Kidney (tissue), 14 donors: ENCODE data around the gene CELSR3. TPM values are rescaled to one million over a fixed set of nuclear protein-coding genes. Genes with fewer than 3 reads are reported as not detected.

Experiments
- DNase-seq, 5 donors: peaks; one replicate each; pipeline ENCODE4 v3.0.0-alpha.2; 2013 to 2020
- FAIRE-seq: peaks from 2 replicates; lab custom pipeline; 2012; peaks lifted over from hg19 to GRCh38; lab: Jason Lieb, UNC
- H3K27ac ChIP-seq, 2 donors: one replicate each; pipeline ENCODE4 v1.7.0; 2013; ENCODE audit warnings: low read depth in 2 of 2, low read length in 2 of 2, inconsistent platforms in 1 of 2
- H3K27me3 ChIP-seq: one replicate; pipeline ENCODE4 v1.7.1; 2013; ENCODE audit warnings: low read length, inconsistent platforms; ENCODE audit not compliant: control insufficient read depth, insufficient read depth
- H3K36me3 ChIP-seq, 3 donors: one replicate each; pipeline versions ENCODE4 v1.7.0 to v1.7.1; 2013; ENCODE audit warnings: low read length in 3 of 3, control low read depth in 1 of 3, inconsistent platforms in 1 of 3; ENCODE audit not compliant: insufficient read depth in 3 of 3, control insufficient read depth in 2 of 3
- H3K4me1 ChIP-seq, 3 donors: one replicate each; pipeline versions ENCODE4 v1.7.0 to v1.7.1; 2013; ENCODE audit warnings: low read length in 3 of 3, inconsistent platforms in 1 of 3, low read depth in 1 of 3; ENCODE audit not compliant: control insufficient read depth in 2 of 3, insufficient read depth in 2 of 3
- H3K4me3 ChIP-seq, 3 donors: one replicate each; pipeline versions ENCODE4 v1.7.0 to v1.8.1; 2013; ENCODE audit warnings: low read length in 3 of 3, control low read depth in 1 of 3, inconsistent platforms in 1 of 3
- H3K9ac ChIP-seq, 3 donors: one replicate each; pipeline versions ENCODE4 v1.7.0 to v1.7.1; 2013; ENCODE audit warnings: low read length in 3 of 3, control low read depth in 1 of 3, inconsistent platforms in 1 of 3
- H3K9me3 ChIP-seq, 3 donors: one replicate each; pipeline versions ENCODE4 v1.7.0 to v1.7.1; 2013; ENCODE audit warnings: low read length in 3 of 3, control low read depth in 1 of 3, inconsistent platforms in 1 of 3; ENCODE audit not compliant: control insufficient read depth in 2 of 3, insufficient read depth in 1 of 3
- CTCF ChIP-seq: IDR thresholded peaks from 3 replicates; pipeline ENCODE4 v1.5.1; 2012; ENCODE audit warnings: mild to moderate bottlenecking, moderate library complexity, borderline replicate concordance; ENCODE audit not compliant: insufficient read depth; ENCODE audit errors: extremely low read depth
- intact Hi-C: fragments of 100-400 bp; cut with DNase I; formaldehyde crosslinking; loops from one replicate; pipeline ENCODE4 v1.11.1; 2022
- polyA plus RNA-seq: library from polyadenylated mRNA; stranded (reverse); fragments of 350-450 nt; fragmentation: Illumina TruSeq; extraction: RNeasy Lipid Tissue Mini Kit (QIAGEN cat#74804); gene quantifications from one replicate; pipeline ENCODE4 v1.2.3, GENCODE V29; 2014; ENCODE audit warnings: low read depth, low replicate concordance; ENCODE audit not compliant: insufficient read depth
- total RNA-seq: library from RNA; stranded (reverse); fragmentation: NEBNext Ultra II Directional; extraction: Animal tissue kit (Norgen Biotek cat#: 25700); gene quantifications from one replicate; pipeline ENCODE4 v1.2.1, GENCODE V29; 2021
- donor health status: control.
- donor health status: control.
- donor health status: control.
- donor health status: control.
- donor health status: control.
- donor health status: DM: yes; HTN: yes; CAD: no.
- donor health status: Normal renal cell carcinoma (clear cell type).

Gene CELSR3
- total and polyA plus RNA-seq, 2 donors from 2014 or later: 0.17 to 2.0 TPM

- no peak overlapping the region for H3K27ac ChIP-seq
- no peak for TF ChIP-seq CTCF
- DNase-seq (no peak), FAIRE-seq (no peak)
- no peak overlapping the region for H3K9ac ChIP-seq
- H3K4me3 ChIP-seq: no peak overlapping the region
- no peaks in the 10 kb centered on the region for H3K27me3 ChIP-seq
- peaks cover 0 to 4% (median 0%) of the 10 kb centered on the region in 3 donors for H3K4me1 ChIP-seq
- peaks cover 0 to 32% (median 26%) of the 10 kb centered on the region in 3 donors for H3K36me3 ChIP-seq
- H3K9me3 ChIP-seq: no peaks in the 10 kb centered on the region
- intact Hi-C loops: no loop called here
Observed at GRCh38 chr3:48596676-48597407, 65.8 kb downstream of the CELSR3 start.

DNA sequence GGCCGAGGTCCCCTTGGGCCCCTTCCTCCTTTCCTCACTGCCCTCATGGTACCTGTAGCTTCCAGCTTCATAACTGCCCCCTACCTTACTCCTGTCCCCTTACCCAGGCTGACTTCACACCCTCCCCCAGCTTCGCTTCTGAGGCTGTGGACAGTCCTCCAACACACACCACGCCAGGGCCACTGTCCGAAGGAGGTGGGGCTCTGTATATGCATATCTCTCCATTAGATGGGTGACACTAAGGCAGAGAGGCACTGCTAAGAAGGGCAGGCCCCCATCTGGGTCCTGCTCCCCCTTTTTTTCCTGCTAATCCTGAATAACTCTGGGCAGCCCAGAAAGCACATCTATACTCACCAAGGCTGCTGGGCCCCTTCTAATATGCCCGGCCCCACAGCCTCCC is 66.5 kb downstream of the CELSR3 start:
- Histone ChIP-seq H3K36me3 (peaks cover 0 to 25% (median 20%) of the 10 kb centered on the region in 3 donors), H3K4me1 (peaks cover 0 to 4% (median 0%) of the 10 kb centered on the region in 3 donors), H3K4me3 (no peak overlapping the region), H3K9me3 (no peaks in the 10 kb centered on the region), H3K9ac (no peak overlapping the region), H3K27ac (no peak overlapping the region), H3K27me3 (no peaks in the 10 kb centered on the region)
- no peak for TF ChIP-seq CTCF
- no peak for DNase-seq
- intact Hi-C loops: no loop called here
- FAIRE-seq: no peak

- intact Hi-C loops: no loop called here
- FAIRE-seq (no peak), DNase-seq (peak; percentile 44 to 92 (median 74))
- Histone ChIP-seq H3K4me3 (no peak overlapping the region), H3K36me3 (peaks cover 0 to 20% (median 14%) of the 10 kb centered on the region in 3 donors), H3K9me3 (no peaks in the 10 kb centered on the region), H3K9ac (no peak overlapping the region), H3K4me1 (peaks cover 0 to 4% (median 0%) of the 10 kb centered on the region in 3 donors), H3K27ac (no peak overlapping the region), H3K27me3 (no peaks in the 10 kb centered on the region)
- no peak for TF ChIP-seq CTCF
Observed at GRCh38 chr3:48595526-48596121, 67.1 kb downstream of the CELSR3 start.
